Measurements from ENCODE around the gene CMKLR1.

Gene CMKLR1

DNA sequence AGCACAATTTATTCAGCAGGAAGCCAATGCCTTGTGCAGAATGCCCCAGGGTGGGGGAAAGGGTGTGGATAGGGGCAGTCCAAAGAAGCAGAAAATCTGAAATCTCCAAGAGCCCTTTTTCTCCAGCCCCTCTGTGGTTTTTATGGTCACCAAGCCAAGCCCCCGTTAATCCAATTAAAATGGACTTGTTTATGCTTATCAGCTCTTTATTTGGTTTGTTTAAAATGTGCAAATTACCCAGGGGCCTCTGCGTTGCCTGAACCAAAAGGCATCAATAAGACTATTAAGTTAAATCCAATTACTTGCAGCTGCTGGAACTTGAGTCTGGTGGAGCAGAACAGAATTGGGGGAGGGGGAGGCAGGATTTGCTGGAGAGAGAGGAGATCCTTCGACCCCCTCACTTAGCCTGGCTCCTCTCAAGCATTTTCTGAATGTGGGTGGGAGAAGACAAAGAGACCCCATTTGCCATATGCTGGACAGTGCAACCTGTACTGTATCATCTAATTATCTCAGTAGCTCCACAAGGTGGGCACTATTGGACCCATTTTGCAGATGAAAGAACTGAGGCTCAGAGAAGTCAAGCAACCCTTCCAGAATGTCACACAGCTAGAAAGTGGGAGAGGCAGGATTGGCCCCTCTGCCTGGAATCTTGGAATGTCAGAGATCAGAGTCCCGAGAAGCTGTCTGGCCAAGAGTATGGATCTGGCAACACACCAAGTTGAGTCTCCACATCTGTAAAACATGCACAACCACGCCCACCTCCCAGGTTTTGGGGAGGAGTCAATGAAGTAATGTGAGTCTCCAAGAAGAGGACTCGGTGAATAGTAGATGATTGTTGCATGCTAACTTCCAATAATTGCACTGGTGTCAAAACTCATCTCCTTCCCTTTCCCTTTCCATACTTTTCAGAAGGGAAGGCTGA lies 66.9 kb downstream of the CMKLR1 start:
- TF ChIP-seq, protein P1, sequence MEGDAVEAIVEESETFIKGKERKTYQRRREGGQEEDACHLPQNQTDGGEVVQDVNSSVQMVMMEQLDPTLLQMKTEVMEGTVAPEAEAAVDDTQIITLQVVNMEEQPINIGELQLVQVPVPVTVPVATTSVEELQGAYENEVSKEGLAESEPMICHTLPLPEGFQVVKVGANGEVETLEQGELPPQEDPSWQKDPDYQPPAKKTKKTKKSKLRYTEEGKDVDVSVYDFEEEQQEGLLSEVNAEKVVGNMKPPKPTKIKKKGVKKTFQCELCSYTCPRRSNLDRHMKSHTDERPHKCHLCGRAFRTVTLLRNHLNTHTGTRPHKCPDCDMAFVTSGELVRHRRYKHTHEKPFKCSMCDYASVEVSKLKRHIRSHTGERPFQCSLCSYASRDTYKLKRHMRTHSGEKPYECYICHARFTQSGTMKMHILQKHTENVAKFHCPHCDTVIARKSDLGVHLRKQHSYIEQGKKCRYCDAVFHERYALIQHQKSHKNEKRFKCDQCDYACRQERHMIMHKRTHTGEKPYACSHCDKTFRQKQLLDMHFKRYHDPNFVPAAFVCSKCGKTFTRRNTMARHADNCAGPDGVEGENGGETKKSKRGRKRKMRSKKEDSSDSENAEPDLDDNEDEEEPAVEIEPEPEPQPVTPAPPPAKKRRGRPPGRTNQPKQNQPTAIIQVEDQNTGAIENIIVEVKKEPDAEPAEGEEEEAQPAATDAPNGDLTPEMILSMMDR (IDR thresholded peaks at IDR 0.05): no peak

DNA sequence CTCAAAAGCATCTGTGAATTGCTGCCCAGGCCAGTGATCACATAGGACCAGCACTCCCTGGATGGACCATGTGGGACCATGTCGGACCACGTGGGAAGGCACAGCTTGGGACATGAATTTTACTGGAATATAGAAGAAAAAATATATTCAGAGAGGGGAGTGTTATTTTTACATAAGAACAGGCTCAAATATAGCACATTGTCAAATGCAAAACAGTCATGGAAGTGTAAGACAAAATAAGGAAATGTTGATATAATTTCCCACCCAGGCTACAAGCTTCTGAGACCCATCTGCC lies 68.3 kb downstream of the CMKLR1 start:
- TF ChIP-seq, protein P1 (IDR thresholded peaks at IDR 0.05): no peak

DNA sequence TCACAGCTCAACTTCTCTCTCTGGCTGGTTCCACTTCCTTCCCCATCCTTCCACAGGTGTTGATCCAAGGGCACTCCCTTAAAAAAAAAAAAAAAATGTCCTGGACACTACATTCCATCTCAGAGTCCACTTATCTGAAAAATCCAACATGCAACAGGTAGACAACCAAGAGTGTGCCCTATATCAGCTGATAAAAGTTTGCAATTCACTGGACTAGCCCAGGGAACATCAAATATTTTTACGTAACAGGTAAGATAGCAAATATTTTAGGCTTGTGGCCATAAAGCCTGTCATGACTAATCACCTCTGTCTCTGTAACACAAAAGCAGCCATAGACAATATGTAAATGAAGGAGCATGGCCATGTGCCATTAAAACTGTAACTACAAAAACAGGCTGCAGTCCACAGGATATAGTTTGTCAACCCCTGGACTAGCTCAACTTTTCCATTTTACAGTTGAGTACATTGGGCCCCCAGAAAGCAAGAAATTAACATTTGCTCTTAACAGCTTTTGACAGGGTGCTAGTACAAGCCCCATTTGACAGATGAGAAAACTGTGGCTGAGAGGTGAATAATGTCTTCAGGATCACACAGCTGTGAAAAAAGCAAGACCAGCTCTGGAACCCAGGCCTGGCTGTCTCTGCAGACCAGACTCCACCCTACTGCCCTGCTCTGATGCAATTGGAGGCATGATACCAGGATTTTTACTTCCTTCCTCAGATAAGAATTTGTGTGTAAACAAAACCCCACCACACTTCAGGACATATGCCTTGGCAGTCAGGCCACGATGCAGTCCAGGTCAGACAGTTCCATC lies 68.9 kb downstream of the CMKLR1 start:
- TF ChIP-seq, protein P1 (IDR thresholded peaks at IDR 0.05): no peak

DNA sequence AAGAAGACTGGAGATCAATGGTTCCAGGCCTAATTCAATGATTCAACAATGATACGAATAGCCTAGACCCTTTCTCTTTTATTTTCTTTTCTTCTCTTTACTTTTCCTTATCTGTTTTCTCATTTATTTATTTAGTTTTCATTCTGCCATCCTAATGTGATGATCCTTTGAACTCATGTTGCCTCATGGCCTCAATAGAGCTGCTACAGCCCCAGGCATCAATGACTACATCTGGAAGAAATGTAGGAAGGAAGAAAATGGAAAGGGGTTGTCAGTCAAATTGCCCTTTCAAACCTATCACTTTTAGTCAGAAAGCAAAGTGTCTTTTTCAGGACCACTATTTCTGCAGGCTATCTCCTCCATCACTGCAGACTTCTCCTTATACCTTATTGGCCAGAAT lies 69.9 kb downstream of the CMKLR1 start:
- TF ChIP-seq, protein P1 (IDR thresholded peaks at IDR 0.05): no peak

DNA sequence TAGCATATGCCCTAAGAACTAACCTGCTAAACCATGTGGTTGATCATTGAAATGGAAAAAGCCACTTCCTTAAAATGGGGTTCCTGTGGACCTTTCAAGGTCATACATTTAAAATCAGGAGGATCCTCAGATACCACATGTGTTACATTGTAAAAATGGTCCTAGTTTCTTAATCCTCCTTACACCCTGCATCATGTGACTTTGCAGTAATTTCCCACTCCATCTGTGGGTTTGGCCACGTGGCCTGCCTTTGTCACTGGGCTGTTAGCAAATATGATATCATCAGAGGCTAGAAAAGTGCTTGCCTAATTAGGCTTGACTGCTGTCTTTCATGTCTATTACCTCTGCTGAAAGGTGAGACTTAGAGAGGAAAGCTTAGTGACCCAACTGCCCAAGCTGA lies 70.7 kb downstream of the CMKLR1 start:
- TF ChIP-seq, protein P1 (IDR thresholded peaks at IDR 0.05): no peak

DNA sequence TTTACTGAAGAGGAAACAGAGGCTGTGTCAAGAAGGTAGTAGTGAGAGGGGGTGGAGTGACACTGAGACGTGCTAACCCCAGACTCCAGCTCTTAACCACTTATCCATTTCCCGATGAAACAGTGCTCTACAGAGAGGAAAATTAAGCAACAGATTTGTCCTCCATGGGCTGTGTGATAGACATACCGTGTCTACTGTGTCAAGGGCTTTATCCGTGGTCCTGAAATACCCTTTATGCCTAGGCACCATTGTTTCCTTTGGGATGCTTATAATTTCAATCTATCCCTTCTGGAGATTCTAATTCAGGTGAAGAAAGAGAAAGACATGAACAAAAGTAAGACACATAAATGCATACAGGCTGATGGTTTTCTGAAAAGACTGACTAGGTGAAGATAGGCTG lies 71.7 kb downstream of the CMKLR1 start:
- TF ChIP-seq, protein P1 (IDR thresholded peaks at IDR 0.05): no peak

DNA sequence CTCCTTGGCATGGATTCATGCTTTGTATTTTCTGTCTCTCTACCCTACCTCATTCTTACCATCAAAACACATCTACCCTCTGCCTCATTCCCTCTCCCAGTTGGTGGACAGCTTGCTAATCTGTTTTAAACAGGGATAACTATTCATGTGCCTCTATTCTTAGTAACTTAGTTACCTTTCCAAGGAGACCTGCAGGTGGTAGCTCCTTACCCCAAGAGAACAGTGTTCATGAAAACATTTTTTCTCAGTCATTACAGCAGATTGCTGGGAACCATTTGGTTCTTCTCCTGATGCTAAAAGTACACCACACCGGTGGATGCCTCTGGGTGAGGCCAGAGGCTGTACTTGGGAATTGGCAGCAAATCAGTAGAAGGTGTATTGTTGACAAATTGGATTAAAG lies 73.0 kb downstream of the CMKLR1 start:
- TF ChIP-seq, protein P1 (IDR thresholded peaks at IDR 0.05): no peak

Data from LNCAP (cell line).